GM21576 (cell line): ENCODE data around the gene ELP4.
A peak's percentile ranks its signal among the peaks of the same experiment; 100 is the strongest.
"Not testable (repeated sequence)": the region's sequence is repeated elsewhere in the genome, so short reads cannot be mapped to it uniquely, and the experiment has no call there.

Experiments
- ATAC-seq: cut with Tn5 transposase; IDR thresholded peaks from one replicate; pipeline ENCODE4 v1.9.1; 2021; ENCODE audit warnings: mild to moderate bottlenecking, moderate library complexity; ENCODE audit not compliant: unreplicated experiment

Gene ELP4

GRCh38 chr11:31692466-31692865 is 182.9 kb downstream of the ELP4 start:
- no peak for ATAC-seq

- peak; percentile 100 for ATAC-seq
These were observed 187.5 kb downstream of the ELP4 start for GRCh38 chr11:31697049-31697448.

GRCh38 chr11:31699066-31699465 is 189.5 kb downstream of the ELP4 start:
- no peak for ATAC-seq

- no peak for ATAC-seq
These were observed 193.4 kb downstream of the ELP4 start for GRCh38 chr11:31702966-31703365.

- no peak for ATAC-seq
These were observed 196.8 kb downstream of the ELP4 start for GRCh38 chr11:31706357-31706756.

- no peak for ATAC-seq
These were observed 201.6 kb downstream of the ELP4 start for GRCh38 chr11:31711137-31711536.

GRCh38 chr11:31712851-31713250 is 203.3 kb downstream of the ELP4 start:
- ATAC-seq, result no peak

- no peak for ATAC-seq
These were observed 205.3 kb downstream of the ELP4 start for GRCh38 chr11:31714840-31715239.

GRCh38 chr11:31720225-31720624 is 210.7 kb downstream of the ELP4 start:
- no peak for ATAC-seq

GRCh38 chr11:31720671-31721365 is 211.3 kb downstream of the ELP4 start:
- ATAC-seq, result no peak

- no peak for ATAC-seq
These were observed 213.2 kb downstream of the ELP4 start for GRCh38 chr11:31722754-31723153.

GRCh38 chr11:31725176-31725575 is 215.6 kb downstream of the ELP4 start:
- no peak for ATAC-seq

- ATAC-seq, result no peak
These were observed 218.9 kb downstream of the ELP4 start for GRCh38 chr11:31728432-31728831.

GRCh38 chr11:31740131-31740530 is 230.6 kb downstream of the ELP4 start:
- ATAC-seq, result no peak

- not testable (repeated sequence) for ATAC-seq
These were observed 231.3 kb downstream of the ELP4 start for GRCh38 chr11:31740731-31741368.

GRCh38 chr11:31747581-31747980 is 238.0 kb downstream of the ELP4 start:
- ATAC-seq, result no peak

GRCh38 chr11:31757260-31757835 is 247.8 kb downstream of the ELP4 start:
- no peak for ATAC-seq

GRCh38 chr11:31761636-31762035 is 252.1 kb downstream of the ELP4 start:
- ATAC-seq, result no peak

GRCh38 chr11:31763296-31763695 is 253.7 kb downstream of the ELP4 start:
- no peak for ATAC-seq

- no peak for ATAC-seq
These were observed 254.7 kb downstream of the ELP4 start for GRCh38 chr11:31764261-31764660.

GRCh38 chr11:31764766-31765165 is 255.2 kb downstream of the ELP4 start:
- no peak for ATAC-seq

- ATAC-seq, result no peak
These were observed 257.5 kb downstream of the ELP4 start for GRCh38 chr11:31767066-31767465.
